ENCODE measurements around the gene APBA3. TPM values are rescaled to one million over a fixed set of nuclear protein-coding genes. Genes with fewer than 3 reads are reported as not detected.
A peak's percentile ranks its signal among the peaks of the same experiment; 100 is the strongest.

Gene APBA3
- total and polyA plus RNA-seq, 2 donors = 23.7 to 26.1 TPM

DNA sequence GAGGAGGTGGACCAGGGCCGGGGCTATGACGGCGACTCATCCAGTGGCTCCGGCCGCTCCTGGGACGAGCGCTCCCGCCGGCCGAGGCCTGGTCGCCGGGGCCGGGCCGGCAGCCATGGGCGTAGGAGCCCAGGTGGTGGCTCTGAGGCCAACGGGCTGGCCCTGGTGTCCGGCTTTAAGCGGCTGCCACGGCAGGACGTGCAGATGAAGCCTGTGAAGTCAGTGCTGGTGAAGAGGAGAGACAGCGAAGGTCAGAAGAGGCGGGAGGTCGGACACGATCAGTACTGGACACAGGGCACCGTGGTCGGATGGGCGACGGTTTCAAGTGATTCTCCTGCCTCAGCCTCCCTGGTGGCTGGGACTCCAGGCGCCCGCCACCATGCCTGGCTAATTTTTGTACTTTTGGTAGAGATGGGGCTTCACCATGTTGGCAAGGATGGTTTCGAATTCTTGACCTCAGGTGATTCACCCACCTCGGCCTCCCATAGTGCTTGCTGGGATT, 31.0 kb downstream of the APBA3 start:
- H3K4me1 ChIP-seq (ENCODE audit: control insufficient read depth in 2 of 2, insufficient read depth in 2 of 2, low read length in 2 of 2) = no peaks in the 10 kb centered on the region
- H3K27me3 ChIP-seq (ENCODE audit: control insufficient read depth in 2 of 2, insufficient read depth in 1 of 2, low read length in 1 of 2) = peaks cover 2 to 9% of the 10 kb centered on the region in 2 donors
- no peak overlapping the region for H3K4me3 ChIP-seq (ENCODE audit: low read length in 2 of 2)
- peaks cover 0 to 1% of the 10 kb centered on the region in 2 donors for H3K9me3 ChIP-seq (ENCODE audit: control insufficient read depth in 2 of 2, insufficient read depth in 1 of 2, low read length in 1 of 2)
- no peak for DNase-seq (ENCODE audit: low read depth in 6 of 9, low spot score in 9 of 9)
- 97% methylated on average over 32 of the region's 32 CpGs for WGBS
- no peak overlapping the region for H3K27ac ChIP-seq (ENCODE audit: low read depth in 1 of 2, low read length in 1 of 2)
- no peaks in the 10 kb centered on the region for H3K36me3 ChIP-seq (ENCODE audit: control insufficient read depth in 2 of 2, insufficient read depth in 2 of 2, low read length in 1 of 2)

DNA sequence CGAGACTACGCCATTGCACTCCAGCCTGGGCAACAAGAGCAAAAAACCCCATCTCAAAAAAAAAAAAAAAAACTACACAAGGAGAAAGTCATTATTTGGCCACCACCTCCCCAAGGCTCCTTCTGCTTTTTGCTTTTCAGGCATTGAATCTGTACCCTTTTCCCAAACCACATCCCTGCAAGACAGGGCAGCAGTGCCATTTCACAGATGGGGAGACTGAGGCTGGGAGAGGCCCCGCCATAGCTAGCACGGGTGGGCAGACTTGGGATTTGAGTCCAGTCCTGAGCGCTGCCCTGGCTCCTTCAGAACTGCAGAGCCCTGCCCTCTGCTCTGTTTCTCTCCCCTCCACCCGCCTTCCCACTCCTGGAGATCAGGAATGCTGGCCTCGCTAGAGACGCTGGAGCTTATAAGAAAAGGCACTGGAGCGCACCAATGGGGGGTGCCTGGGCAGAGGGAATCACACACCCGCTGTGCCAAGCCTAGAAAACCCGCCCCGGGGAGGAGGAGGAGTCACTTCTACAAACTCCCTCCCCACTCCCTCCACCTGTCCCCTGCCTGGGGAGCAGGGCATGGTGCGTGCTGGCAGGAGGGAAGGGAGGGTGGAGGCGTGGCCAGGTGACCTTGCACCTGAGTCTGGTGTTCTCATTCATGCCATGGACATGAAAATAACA, 35.7 kb downstream of the APBA3 start:
- H3K4me1 ChIP-seq (ENCODE audit: control insufficient read depth in 2 of 2, insufficient read depth in 2 of 2, low read length in 2 of 2) = peaks cover 0 to 10% of the 10 kb centered on the region in 2 donors
- H3K9me3 ChIP-seq (ENCODE audit: control insufficient read depth in 2 of 2, insufficient read depth in 1 of 2, low read length in 1 of 2) = peaks cover 4 to 20% of the 10 kb centered on the region in 2 donors
- no peak overlapping the region for H3K4me3 ChIP-seq (ENCODE audit: low read length in 2 of 2)
- H3K27me3 ChIP-seq (ENCODE audit: control insufficient read depth in 2 of 2, insufficient read depth in 1 of 2, low read length in 1 of 2) = peaks cover 27 to 54% of the 10 kb centered on the region in 2 donors
- WGBS = 39% methylated on average over 14 of the region's 14 CpGs
- H3K27ac ChIP-seq (ENCODE audit: low read depth in 1 of 2, low read length in 1 of 2) = no peak overlapping the region
- H3K36me3 ChIP-seq (ENCODE audit: control insufficient read depth in 2 of 2, insufficient read depth in 2 of 2, low read length in 1 of 2) = no peaks in the 10 kb centered on the region
- no peak for DNase-seq (ENCODE audit: low read depth in 6 of 9, low spot score in 9 of 9)

DNA sequence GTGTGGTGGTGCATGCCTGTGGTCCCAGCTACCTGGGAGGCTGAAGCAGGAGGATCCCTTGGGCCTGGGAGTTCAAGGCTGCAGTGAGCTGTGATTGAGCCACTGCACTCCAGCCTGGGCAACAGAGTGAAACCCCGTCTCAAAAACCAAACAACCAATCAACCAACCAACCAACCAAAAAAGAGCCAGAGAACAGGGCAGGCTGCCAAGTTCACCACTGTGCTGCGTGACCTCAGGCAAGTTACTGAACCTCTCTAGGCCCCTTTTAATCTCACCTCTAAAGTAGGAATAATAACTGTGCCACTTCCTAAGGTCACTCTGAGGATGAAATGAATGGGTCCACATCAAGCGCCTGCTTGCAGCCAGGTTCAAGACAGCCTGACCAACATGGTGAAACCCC, 36.4 kb downstream of the APBA3 start:
- peaks cover 0 to 10% of the 10 kb centered on the region in 2 donors for H3K4me1 ChIP-seq (ENCODE audit: control insufficient read depth in 2 of 2, insufficient read depth in 2 of 2, low read length in 2 of 2)
- H3K27me3 ChIP-seq (ENCODE audit: control insufficient read depth in 2 of 2, insufficient read depth in 1 of 2, low read length in 1 of 2) = peaks cover 30 to 61% of the 10 kb centered on the region in 2 donors
- peaks cover 4 to 20% of the 10 kb centered on the region in 2 donors for H3K9me3 ChIP-seq (ENCODE audit: control insufficient read depth in 2 of 2, insufficient read depth in 1 of 2, low read length in 1 of 2)
- H3K27ac ChIP-seq (ENCODE audit: low read depth in 1 of 2, low read length in 1 of 2) = no peak overlapping the region
- 84% methylated on average over 3 of the region's 3 CpGs for WGBS
- H3K36me3 ChIP-seq (ENCODE audit: control insufficient read depth in 2 of 2, insufficient read depth in 2 of 2, low read length in 1 of 2) = no peaks in the 10 kb centered on the region
- no peak overlapping the region for H3K4me3 ChIP-seq (ENCODE audit: low read length in 2 of 2)
- DNase-seq (ENCODE audit: low read depth in 6 of 9, low spot score in 9 of 9) = no peak

DNA sequence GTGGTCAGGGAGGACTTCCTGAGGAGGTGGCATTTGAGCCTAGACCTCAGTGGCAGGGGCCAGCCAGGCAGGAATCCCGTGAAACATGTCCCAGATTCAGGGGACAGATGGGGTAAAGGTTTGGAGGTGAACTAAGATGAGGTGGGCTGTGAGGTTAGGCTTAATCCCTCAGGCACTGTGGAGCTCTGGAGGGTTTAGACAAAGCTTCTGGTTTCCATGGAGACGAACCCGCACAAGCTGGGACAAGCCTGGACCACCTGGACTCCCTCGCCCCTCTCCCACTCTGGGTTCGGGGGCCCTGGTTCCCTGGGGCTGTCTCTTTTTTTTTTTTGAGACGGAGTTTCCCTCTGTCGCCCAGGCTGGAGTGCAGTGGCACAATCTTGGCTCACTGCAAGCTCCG, 37.6 kb downstream of the APBA3 start:
- Histone ChIP-seq H3K4me3 (ENCODE audit: low read length in 2 of 2) (no peak overlapping the region), H3K4me1 (ENCODE audit: control insufficient read depth in 2 of 2, insufficient read depth in 2 of 2, low read length in 2 of 2) (peaks cover 0 to 10% of the 10 kb centered on the region in 2 donors), H3K9me3 (ENCODE audit: control insufficient read depth in 2 of 2, insufficient read depth in 1 of 2, low read length in 1 of 2) (peaks cover 4 to 20% of the 10 kb centered on the region in 2 donors), H3K27ac (ENCODE audit: low read depth in 1 of 2, low read length in 1 of 2) (no peak overlapping the region), H3K27me3 (ENCODE audit: control insufficient read depth in 2 of 2, insufficient read depth in 1 of 2, low read length in 1 of 2) (peaks cover 36 to 73% of the 10 kb centered on the region in 2 donors), H3K36me3 (ENCODE audit: control insufficient read depth in 2 of 2, insufficient read depth in 2 of 2, low read length in 1 of 2) (no peaks in the 10 kb centered on the region)
- WGBS = 65% methylated on average over 8 of the region's 8 CpGs
- DNase-seq (ENCODE audit: low read depth in 6 of 9, low spot score in 9 of 9) = no peak

DNA sequence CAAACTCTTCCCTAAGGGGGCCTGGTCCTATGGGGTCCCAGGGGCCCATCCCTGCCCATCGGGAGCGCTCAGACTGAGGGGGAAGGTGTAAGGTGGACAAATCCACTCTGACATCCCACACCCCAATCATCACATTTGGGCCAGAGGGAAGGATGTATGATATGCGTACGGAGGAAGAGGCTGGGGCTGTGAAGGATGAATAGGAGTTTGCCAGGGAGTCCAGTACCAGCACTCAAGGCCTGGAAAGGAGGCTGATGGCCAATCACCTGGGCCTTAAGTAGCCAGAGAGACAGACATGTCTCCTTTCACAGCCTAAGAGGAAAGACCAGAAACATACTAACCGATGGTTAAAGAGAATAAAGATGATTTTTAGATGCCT, 38.4 kb downstream of the APBA3 start:
- Histone ChIP-seq H3K9me3 (ENCODE audit: control insufficient read depth in 2 of 2, insufficient read depth in 1 of 2, low read length in 1 of 2) (peaks cover 4 to 20% of the 10 kb centered on the region in 2 donors), H3K4me1 (ENCODE audit: control insufficient read depth in 2 of 2, insufficient read depth in 2 of 2, low read length in 2 of 2) (peaks cover 0 to 10% of the 10 kb centered on the region in 2 donors), H3K36me3 (ENCODE audit: control insufficient read depth in 2 of 2, insufficient read depth in 2 of 2, low read length in 1 of 2) (no peaks in the 10 kb centered on the region), H3K4me3 (ENCODE audit: low read length in 2 of 2) (no peak overlapping the region), H3K27ac (ENCODE audit: low read depth in 1 of 2, low read length in 1 of 2) (no peak overlapping the region), H3K27me3 (ENCODE audit: control insufficient read depth in 2 of 2, insufficient read depth in 1 of 2, low read length in 1 of 2) (peaks cover 36 to 75% of the 10 kb centered on the region in 2 donors)
- no peak for DNase-seq (ENCODE audit: low read depth in 6 of 9, low spot score in 9 of 9)
- 87% methylated on average over 5 of the region's 5 CpGs for WGBS

DNA sequence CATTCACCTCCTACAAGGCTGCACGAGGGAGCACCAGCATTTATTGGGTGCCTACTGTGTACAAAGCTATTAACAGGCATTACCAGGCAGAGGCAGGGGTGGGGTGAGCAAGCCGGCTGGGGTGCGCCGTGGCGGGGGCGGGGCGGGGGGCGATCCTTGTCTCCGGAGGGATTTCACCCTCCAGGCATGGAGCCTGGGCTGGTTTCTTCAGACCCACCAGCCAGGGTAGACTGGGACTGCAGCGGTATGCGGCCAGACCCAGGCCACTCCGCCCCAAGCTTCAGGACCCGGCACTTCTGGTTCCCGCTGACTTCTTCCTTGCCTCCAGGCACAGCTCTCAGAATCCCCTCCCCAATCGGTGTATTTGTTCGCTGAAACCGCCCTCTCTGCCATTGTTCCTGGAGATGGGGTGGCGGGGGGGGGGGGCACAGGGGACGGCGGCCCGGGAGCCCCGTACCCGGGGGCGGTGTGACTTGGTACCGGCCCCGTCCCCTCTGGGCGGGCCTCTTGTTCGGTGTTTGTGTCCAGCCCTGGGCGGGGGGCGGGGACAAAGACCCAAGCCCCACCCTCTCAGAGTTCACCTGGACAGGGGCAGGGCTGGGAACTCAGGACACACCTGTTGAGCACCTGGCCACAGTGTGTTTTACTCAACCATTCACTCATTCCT, 38.9 kb downstream of the APBA3 start:
- 11% methylated on average over 30 of the region's 30 CpGs for WGBS
- H3K4me3 ChIP-seq (ENCODE audit: low read length in 2 of 2) = no peak overlapping the region
- no peak overlapping the region for H3K27ac ChIP-seq (ENCODE audit: low read depth in 1 of 2, low read length in 1 of 2)

DNA sequence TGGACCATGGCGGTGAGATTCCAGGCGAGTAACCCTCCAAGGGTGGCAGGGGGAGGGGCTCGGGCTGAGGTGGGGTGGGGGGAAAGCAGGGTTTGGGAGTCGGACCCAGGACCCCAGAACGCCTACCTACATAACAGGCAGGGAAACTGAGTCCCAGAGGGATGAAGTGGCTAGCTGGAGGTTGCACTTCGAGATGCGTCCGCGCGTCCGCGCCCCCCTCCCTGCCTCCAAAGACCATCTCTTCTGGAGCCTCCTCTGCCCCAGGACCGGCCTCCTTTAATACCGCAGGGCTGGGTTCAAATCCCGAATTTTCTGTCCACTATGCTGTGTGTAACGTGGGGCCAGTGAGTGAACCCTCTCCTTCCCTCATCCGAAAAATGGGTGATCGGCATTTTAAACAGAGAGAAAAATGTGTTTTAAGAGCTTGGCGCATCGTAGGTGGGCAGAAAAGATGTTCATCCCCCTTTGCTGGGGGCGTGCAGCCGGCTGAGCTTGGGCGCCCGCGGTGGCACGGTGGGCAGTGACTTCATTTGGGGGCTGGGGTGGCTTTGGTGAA, 39.5 kb downstream of the APBA3 start:
- DNase-seq (ENCODE audit: low read depth in 6 of 9, low spot score in 9 of 9) = no peak
- Histone ChIP-seq H3K4me3 (ENCODE audit: low read length in 2 of 2) (no peak overlapping the region), H3K9me3 (ENCODE audit: control insufficient read depth in 2 of 2, insufficient read depth in 1 of 2, low read length in 1 of 2) (peaks cover 4 to 20% of the 10 kb centered on the region in 2 donors), H3K27me3 (ENCODE audit: control insufficient read depth in 2 of 2, insufficient read depth in 1 of 2, low read length in 1 of 2) (peaks cover 36 to 75% of the 10 kb centered on the region in 2 donors), H3K27ac (ENCODE audit: low read depth in 1 of 2, low read length in 1 of 2) (no peak overlapping the region), H3K4me1 (ENCODE audit: control insufficient read depth in 2 of 2, insufficient read depth in 2 of 2, low read length in 2 of 2) (peaks cover 0 to 10% of the 10 kb centered on the region in 2 donors), H3K36me3 (ENCODE audit: control insufficient read depth in 2 of 2, insufficient read depth in 2 of 2, low read length in 1 of 2) (no peaks in the 10 kb centered on the region)
- WGBS = 7% methylated on average over 26 of the region's 26 CpGs

More for the DNA sequence above, 38.9 kb downstream of the APBA3 start:
- Histone ChIP-seq H3K36me3 (ENCODE audit: control insufficient read depth in 2 of 2, insufficient read depth in 2 of 2, low read length in 1 of 2) (no peaks in the 10 kb centered on the region), H3K27me3 (ENCODE audit: control insufficient read depth in 2 of 2, insufficient read depth in 1 of 2, low read length in 1 of 2) (peaks cover 36 to 75% of the 10 kb centered on the region in 2 donors), H3K4me1 (ENCODE audit: control insufficient read depth in 2 of 2, insufficient read depth in 2 of 2, low read length in 2 of 2) (peaks cover 0 to 10% of the 10 kb centered on the region in 2 donors), H3K9me3 (ENCODE audit: control insufficient read depth in 2 of 2, insufficient read depth in 1 of 2, low read length in 1 of 2) (peaks cover 4 to 20% of the 10 kb centered on the region in 2 donors)
- no peak for DNase-seq (ENCODE audit: low read depth in 6 of 9, low spot score in 9 of 9)

DNA sequence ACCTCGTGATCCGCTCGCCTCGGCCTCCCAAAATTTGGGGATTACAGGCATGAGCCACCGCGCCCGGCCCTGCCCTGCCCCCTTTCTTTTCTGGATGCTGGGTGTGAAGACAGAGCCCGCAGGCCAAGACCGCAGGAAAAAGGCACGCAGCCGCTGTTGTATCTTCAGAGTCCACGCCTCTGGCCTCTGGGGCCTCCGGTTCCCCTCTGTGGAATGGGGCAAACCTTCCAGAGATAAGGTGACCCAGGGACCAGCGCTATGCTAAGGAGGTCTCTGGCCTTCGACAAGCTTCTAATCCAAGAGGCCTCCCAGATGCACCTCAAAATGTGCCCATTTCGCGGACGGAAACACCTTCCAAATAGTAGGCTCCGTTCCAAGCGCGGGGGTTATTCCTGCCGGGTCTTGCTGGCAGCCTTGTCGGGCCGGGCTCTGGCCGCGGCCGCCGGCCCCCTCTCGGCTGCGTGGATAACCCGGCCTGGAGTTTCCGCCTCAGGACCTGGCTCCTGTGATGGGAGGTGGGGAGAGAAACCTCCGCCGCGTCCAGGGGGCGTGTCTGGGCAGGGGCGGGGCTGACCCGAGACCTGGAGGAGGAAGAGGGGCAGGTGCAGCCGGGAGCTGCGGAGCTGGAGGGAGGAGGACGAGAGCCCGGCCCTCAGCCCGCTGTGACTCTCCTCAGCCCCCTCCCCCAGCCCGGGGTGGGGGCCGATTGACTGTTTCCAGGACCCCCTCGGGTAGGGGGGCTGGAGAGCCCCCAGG, 40.2 kb downstream of the APBA3 start:
- peaks cover 36 to 74% of the 10 kb centered on the region in 2 donors for H3K27me3 ChIP-seq (ENCODE audit: control insufficient read depth in 2 of 2, insufficient read depth in 1 of 2, low read length in 1 of 2)
- H3K9me3 ChIP-seq (ENCODE audit: control insufficient read depth in 2 of 2, insufficient read depth in 1 of 2, low read length in 1 of 2) = peaks cover 4 to 20% of the 10 kb centered on the region in 2 donors
- no peaks in the 10 kb centered on the region for H3K36me3 ChIP-seq (ENCODE audit: control insufficient read depth in 2 of 2, insufficient read depth in 2 of 2, low read length in 1 of 2)
- no peak overlapping the region for H3K4me3 ChIP-seq (ENCODE audit: low read length in 2 of 2)
- no peak overlapping the region for H3K27ac ChIP-seq (ENCODE audit: low read depth in 1 of 2, low read length in 1 of 2)
- peak; percentile 42 to 84 (median 63) for DNase-seq (ENCODE audit: low read depth in 6 of 9, low spot score in 9 of 9)
- WGBS = 23% methylated on average over 46 of the region's 46 CpGs
- H3K4me1 ChIP-seq (ENCODE audit: control insufficient read depth in 2 of 2, insufficient read depth in 2 of 2, low read length in 2 of 2) = peaks cover 0 to 10% of the 10 kb centered on the region in 2 donors
